Measurements from ENCODE around the gene RASGRF2.

Gene RASGRF2

GRCh38 chr5:80919678-80920196 is 40.4 kb upstream of the RASGRF2 start:
- Histone ChIP-seq H2AFZ (no peak overlapping the region), H3K4me2 (ENCODE audit: low read length) (no peak overlapping the region), H3K27ac (no peak overlapping the region), H3K79me2 (no peaks in the 10 kb centered on the region), H3K4me3 (ENCODE audit: low read depth, low read length) (no peak overlapping the region), H3K36me3 (ENCODE audit: control insufficient read depth, insufficient read depth, low read length) (no peaks in the 10 kb centered on the region), H3K27me3 (ENCODE audit: control insufficient read depth, insufficient read depth, low read length) (no peaks in the 10 kb centered on the region), H3K9me3 (ENCODE audit: control insufficient read depth, low read length) (no peaks in the 10 kb centered on the region), H3K9ac (no peak overlapping the region), H3K4me1 (no peaks in the 10 kb centered on the region)
- TF ChIP-seq CTCF (IDR thresholded peaks at IDR 0.05) = no peak

- H3K9ac ChIP-seq = no peak overlapping the region
- no peak overlapping the region for H3K4me3 ChIP-seq (ENCODE audit: low read depth, low read length)
- no peak overlapping the region for H2AFZ ChIP-seq
- H3K27ac ChIP-seq = no peak overlapping the region
- H3K4me2 ChIP-seq (ENCODE audit: low read length) = no peak overlapping the region
- H3K9me3 ChIP-seq (ENCODE audit: control insufficient read depth, low read length) = no peaks in the 10 kb centered on the region
- TF ChIP-seq CTCF (IDR thresholded peaks at IDR 0.05) = no peak
- no peaks in the 10 kb centered on the region for H3K4me1 ChIP-seq
- H3K79me2 ChIP-seq = no peaks in the 10 kb centered on the region
- H3K27me3 ChIP-seq (ENCODE audit: control insufficient read depth, insufficient read depth, low read length) = no peaks in the 10 kb centered on the region
- no peaks in the 10 kb centered on the region for H3K36me3 ChIP-seq (ENCODE audit: control insufficient read depth, insufficient read depth, low read length)
These were observed 39.8 kb upstream of the RASGRF2 start for GRCh38 chr5:80920333-80920732.

GRCh38 chr5:80921026-80921425 is 39.1 kb upstream of the RASGRF2 start:
- H3K9me3 ChIP-seq (ENCODE audit: control insufficient read depth, low read length) = no peaks in the 10 kb centered on the region
- H3K27me3 ChIP-seq (ENCODE audit: control insufficient read depth, insufficient read depth, low read length) = no peaks in the 10 kb centered on the region
- TF ChIP-seq CTCF (IDR thresholded peaks at IDR 0.05) = no peak
- H3K79me2 ChIP-seq = no peaks in the 10 kb centered on the region
- no peaks in the 10 kb centered on the region for H3K4me1 ChIP-seq
- H3K9ac ChIP-seq = no peak overlapping the region
- H3K4me3 ChIP-seq (ENCODE audit: low read depth, low read length) = no peak overlapping the region
- H2AFZ ChIP-seq = no peak overlapping the region
- no peak overlapping the region for H3K27ac ChIP-seq
- H3K4me2 ChIP-seq (ENCODE audit: low read length) = no peak overlapping the region
- no peaks in the 10 kb centered on the region for H3K36me3 ChIP-seq (ENCODE audit: control insufficient read depth, insufficient read depth, low read length)

DNA sequence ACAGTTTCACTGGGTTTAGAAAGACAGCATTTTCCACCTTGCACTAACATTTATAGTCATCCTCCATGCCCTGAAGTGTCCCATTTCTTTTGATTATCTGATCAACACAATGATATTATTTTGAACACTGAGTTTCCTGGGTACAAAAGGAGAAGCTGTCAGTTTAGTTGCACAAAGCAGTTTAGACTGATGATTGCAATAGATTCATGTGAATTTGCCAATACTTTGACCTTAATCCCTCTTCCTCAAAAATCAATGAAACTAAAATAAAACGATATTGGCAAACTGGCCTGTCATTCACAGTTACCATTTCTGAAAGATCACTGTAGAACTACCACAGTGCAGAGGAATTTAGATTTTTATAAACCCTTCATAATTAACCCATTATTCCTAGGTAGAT is 34.2 kb upstream of the RASGRF2 start:
- H3K4me3 ChIP-seq (ENCODE audit: low read depth, low read length) = no peak overlapping the region
- H3K79me2 ChIP-seq = no peaks in the 10 kb centered on the region
- TF ChIP-seq CTCF (IDR thresholded peaks at IDR 0.05) = no peak
- H3K27ac ChIP-seq = no peak overlapping the region
- no peaks in the 10 kb centered on the region for H3K4me1 ChIP-seq
- no peaks in the 10 kb centered on the region for H3K9me3 ChIP-seq (ENCODE audit: control insufficient read depth, low read length)
- no peak overlapping the region for H3K4me2 ChIP-seq (ENCODE audit: low read length)
- no peak overlapping the region for H2AFZ ChIP-seq
- no peak overlapping the region for H3K9ac ChIP-seq
- no peaks in the 10 kb centered on the region for H3K36me3 ChIP-seq (ENCODE audit: control insufficient read depth, insufficient read depth, low read length)
- H3K27me3 ChIP-seq (ENCODE audit: control insufficient read depth, insufficient read depth, low read length) = no peaks in the 10 kb centered on the region

- TF ChIP-seq CTCF (IDR thresholded peaks at IDR 0.05) = no peak
- no peaks in the 10 kb centered on the region for H3K36me3 ChIP-seq (ENCODE audit: control insufficient read depth, insufficient read depth, low read length)
- no peak overlapping the region for H3K4me3 ChIP-seq (ENCODE audit: low read depth, low read length)
- H3K79me2 ChIP-seq = no peaks in the 10 kb centered on the region
- H3K27me3 ChIP-seq (ENCODE audit: control insufficient read depth, insufficient read depth, low read length) = no peaks in the 10 kb centered on the region
- no peaks in the 10 kb centered on the region for H3K4me1 ChIP-seq
- no peak overlapping the region for H3K27ac ChIP-seq
- H3K4me2 ChIP-seq (ENCODE audit: low read length) = no peak overlapping the region
- no peak overlapping the region for H2AFZ ChIP-seq
- H3K9me3 ChIP-seq (ENCODE audit: control insufficient read depth, low read length) = no peaks in the 10 kb centered on the region
- no peak overlapping the region for H3K9ac ChIP-seq
These were observed 33.6 kb upstream of the RASGRF2 start for GRCh38 chr5:80926536-80926935.

Data from parathyroid adenoma (tissue), 2 donors.